NCI-H1417 (cell line): ENCODE data around the gene UPK3A.
"Not testable (repeated sequence)": the region's sequence is repeated elsewhere in the genome, so short reads cannot be mapped to it uniquely, and the experiment has no call there.

Experiments used
- DNase-seq, 3 experiments: peaks; one replicate each; lab custom pipeline; 2025; lab: John Stamatoyannopoulos, UW

The UPK3A gene

GRCh38 chr22:45309422-45310227 lies 24.9 kb downstream of the UPK3A start, which contains the start of gene FAM118A:
FAM118A (plus strand) TSS chr22:45309934; CDS start chr22:45322380, 12,446 bp downstream.
- DNase-seq = peak; percentile 87 to 89 (median 89)

- peak in 2 of 3 experiments; percentile 22 to 45 for DNase-seq
Measured at GRCh38 chr22:45310331-45310976, 25.7 kb downstream of the UPK3A start.

- DNase-seq = no peak
Measured at GRCh38 chr22:45310977-45311531, 26.3 kb downstream of the UPK3A start.

GRCh38 chr22:45312415-45312814 lies 27.7 kb downstream of the UPK3A start:
- no peak for DNase-seq

- DNase-seq = no peak
Measured at GRCh38 chr22:45312856-45313255, 28.1 kb downstream of the UPK3A start.

GRCh38 chr22:45314054-45314721 lies 29.4 kb downstream of the UPK3A start:
- DNase-seq = no peak

- no peak for DNase-seq
Measured at GRCh38 chr22:45314786-45315185, 30.0 kb downstream of the UPK3A start.

- DNase-seq = no peak
Measured at GRCh38 chr22:45316796-45317526, 32.2 kb downstream of the UPK3A start.

GRCh38 chr22:45317551-45318167 lies 32.9 kb downstream of the UPK3A start:
- DNase-seq = no peak

GRCh38 chr22:45318168-45318557 lies 33.4 kb downstream of the UPK3A start:
- DNase-seq = peak; percentile 24 to 89 (median 67)

GRCh38 chr22:45318558-45319323 lies 34.0 kb downstream of the UPK3A start:
- no peak for DNase-seq

- DNase-seq = no peak
Measured at GRCh38 chr22:45319324-45319685, 34.6 kb downstream of the UPK3A start.

- DNase-seq = no peak
Measured at GRCh38 chr22:45320357-45320976, 35.7 kb downstream of the UPK3A start.

- no peak for DNase-seq
Measured at GRCh38 chr22:45321827-45322226, 37.1 kb downstream of the UPK3A start.

- DNase-seq = no peak
Measured at GRCh38 chr22:45322873-45323525, 38.2 kb downstream of the UPK3A start.

GRCh38 chr22:45323695-45324094 lies 38.9 kb downstream of the UPK3A start:
- DNase-seq = no peak

GRCh38 chr22:45324311-45324711 lies 39.6 kb downstream of the UPK3A start:
- DNase-seq = no peak

GRCh38 chr22:45328261-45328660 lies 43.5 kb downstream of the UPK3A start:
- DNase-seq = not testable (repeated sequence)

GRCh38 chr22:45328822-45329529 lies 44.2 kb downstream of the UPK3A start:
- peak in 1 of 3 experiments; percentile 6 for DNase-seq
